Parathyroid adenoma (tissue), 2 donors: Measurements from ENCODE around the gene TSPOAP1.

ENCODE experiments used
- H2AFZ ChIP-seq: fragments of 300-600 bp; sonication (generic); one replicate; pipeline ENCODE4 v1.7.0; 2017; ENCODE audit warnings: antibody characterized with exemption, mild to moderate bottlenecking
- H3K27ac ChIP-seq: fragments of 300-600 bp; sonication (generic); one replicate; pipeline ENCODE4 v1.7.0; 2017
- H3K27me3 ChIP-seq: fragments of 300-600 bp; sonication (generic); one replicate; pipeline ENCODE4 v1.7.0; 2017; ENCODE audit warnings: low read length; ENCODE audit not compliant: control insufficient read depth, insufficient read depth
- H3K36me3 ChIP-seq: fragments of 300-600 bp; sonication (generic); one replicate; pipeline ENCODE4 v1.7.0; 2017; ENCODE audit warnings: low read length; ENCODE audit not compliant: control insufficient read depth, insufficient read depth
- H3K4me1 ChIP-seq: fragments of 300-600 bp; sonication (generic); one replicate; pipeline ENCODE4 v1.7.0; 2017; ENCODE audit warnings: control low read depth
- H3K4me2 ChIP-seq: fragments of 300-600 bp; sonication (generic); one replicate; pipeline ENCODE4 v1.7.0; 2017; ENCODE audit warnings: low read length
- H3K4me3 ChIP-seq: fragments of 300-600 bp; sonication (generic); one replicate; pipeline ENCODE4 v1.7.0; 2017; ENCODE audit warnings: low read depth, low read length
- H3K79me2 ChIP-seq: fragments of 300-600 bp; sonication (generic); one replicate; pipeline ENCODE4 v1.7.0; 2017; ENCODE audit warnings: control low read depth
- H3K9ac ChIP-seq: fragments of 300-600 bp; sonication (generic); one replicate; pipeline ENCODE4 v1.7.0; 2017; ENCODE audit warnings: mild to moderate bottlenecking
- H3K9me3 ChIP-seq: fragments of 300-600 bp; sonication (generic); one replicate; pipeline ENCODE4 v1.7.0; 2017; ENCODE audit warnings: low read length; ENCODE audit not compliant: control insufficient read depth
- CTCF ChIP-seq: fragments of 300-600 bp; sonication (generic); IDR thresholded peaks from one replicate; pipeline ENCODE4 v1.7.0; 2017; ENCODE audit warnings: antibody characterized with exemption, mild to moderate bottlenecking
- donor health status: primary hyperparathyroidism.

Gene TSPOAP1

GRCh38 chr17:58365980-58366595 is 37.5 kb upstream of the TSPOAP1 start:
- no peak for TF ChIP-seq CTCF
- H3K27ac ChIP-seq, result no peak overlapping the region
- no peak overlapping the region for H3K9ac ChIP-seq
- H3K4me1 ChIP-seq, result peaks cover 8% of the 10 kb centered on the region
- H2AFZ ChIP-seq, result no peak overlapping the region
- H3K9me3 ChIP-seq, result no peaks in the 10 kb centered on the region
- H3K27me3 ChIP-seq, result no peaks in the 10 kb centered on the region
- H3K36me3 ChIP-seq, result no peaks in the 10 kb centered on the region
- H3K4me3 ChIP-seq, result no peak overlapping the region
- no peak overlapping the region for H3K4me2 ChIP-seq
- H3K79me2 ChIP-seq, result peaks cover 28% of the 10 kb centered on the region

- Histone ChIP-seq H3K27ac (no peak overlapping the region), H3K27me3 (no peaks in the 10 kb centered on the region), H3K79me2 (peaks cover 23% of the 10 kb centered on the region), H3K4me3 (no peak overlapping the region), H3K4me2 (no peak overlapping the region), H3K9ac (no peak overlapping the region), H3K4me1 (peaks cover 8% of the 10 kb centered on the region), H3K9me3 (no peaks in the 10 kb centered on the region), H2AFZ (no peak overlapping the region), H3K36me3 (no peaks in the 10 kb centered on the region)
- TF ChIP-seq CTCF, result no peak
Observed at GRCh38 chr17:58365185-58365979, 36.8 kb upstream of the TSPOAP1 start.

- Histone ChIP-seq H3K36me3 (no peaks in the 10 kb centered on the region), H3K9me3 (no peaks in the 10 kb centered on the region), H3K27me3 (no peaks in the 10 kb centered on the region), H3K4me2 (no peak overlapping the region), H3K4me1 (peaks cover 8% of the 10 kb centered on the region), H3K79me2 (peaks cover 19% of the 10 kb centered on the region), H3K9ac (no peak overlapping the region), H3K4me3 (no peak overlapping the region), H3K27ac (no peak overlapping the region), H2AFZ (peak overlapping the region; percentile 28)
- no peak for TF ChIP-seq CTCF
Observed at GRCh38 chr17:58364270-58364942, 35.8 kb upstream of the TSPOAP1 start.

- Histone ChIP-seq H3K4me3 (no peak overlapping the region), H3K79me2 (peaks cover 14% of the 10 kb centered on the region), H3K36me3 (no peaks in the 10 kb centered on the region), H3K4me2 (no peak overlapping the region), H2AFZ (no peak overlapping the region), H3K27me3 (no peaks in the 10 kb centered on the region), H3K9ac (no peak overlapping the region), H3K9me3 (no peaks in the 10 kb centered on the region), H3K27ac (no peak overlapping the region), H3K4me1 (peaks cover 8% of the 10 kb centered on the region)
- no peak for TF ChIP-seq CTCF
Observed at GRCh38 chr17:58363457-58364185, 35.0 kb upstream of the TSPOAP1 start.
